Neural cell (in vitro differentiated cells): ENCODE data around the gene WDR70. TPM values are rescaled to one million over a fixed set of nuclear protein-coding genes. Genes with fewer than 3 reads are reported as not detected.
"Not testable (repeated sequence)": the region's sequence is repeated elsewhere in the genome, so short reads cannot be mapped to it uniquely, and the experiment has no call there.

Experiments
- H2AFZ ChIP-seq: fragments of 200-600, 300-800 bp; sonication (generic), shearing (Covaris generic); 2 replicates; pipeline ENCODE4 v1.6.0; 2014; ENCODE audit warnings: low read depth, mild to moderate bottlenecking, antibody characterized with exemption, low read length, moderate library complexity
- H3F3A ChIP-seq: fragments of 200-600 bp; shearing (Covaris generic); 2 replicates; pipeline ENCODE4 v1.6.1; 2016; ENCODE audit warnings: mild to moderate bottlenecking, moderate library complexity, mixed read lengths, antibody characterized with exemption, low read length; ENCODE audit not compliant: insufficient read depth, poor library complexity, severe bottlenecking
- H3K27ac ChIP-seq: fragments of 200-600, 300-800 bp; sonication (generic), shearing (Covaris generic); 2 replicates; pipeline ENCODE4 v1.5.1; 2014; ENCODE audit warnings: mild to moderate bottlenecking, low read length, moderate library complexity
- H3K27me3 ChIP-seq: fragments of 300-800, 200-600 bp; sonication (generic), shearing (Covaris generic); 2 replicates; pipeline ENCODE4 v1.6.0; 2014; ENCODE audit warnings: mild to moderate bottlenecking, low read depth, low read length, moderate library complexity; ENCODE audit not compliant: insufficient read depth
- H3K36me3 ChIP-seq: fragments of 300-800, 200-600 bp; sonication (generic), shearing (Covaris generic); 2 replicates; pipeline ENCODE4 v1.5.1; 2014; ENCODE audit warnings: mild to moderate bottlenecking, antibody characterized with exemption, low read length, moderate library complexity; ENCODE audit not compliant: insufficient read depth
- H3K4me2 ChIP-seq: fragments of 300-800, 200-600 bp; sonication (generic), shearing (Covaris generic); 2 replicates; pipeline ENCODE4 v1.6.0; 2014; ENCODE audit warnings: mild to moderate bottlenecking, low read length
- H3K4me3 ChIP-seq: fragments of 300-800, 200-600 bp; sonication (generic), shearing (Covaris generic); 2 replicates; pipeline ENCODE4 v1.5.1; 2014; ENCODE audit warnings: mild to moderate bottlenecking, low read length, moderate library complexity
- H3K79me2 ChIP-seq: fragments of 200-600 bp; shearing (Covaris generic); replicated peaks from 2 replicates; pipeline ENCODE4 v1.6.0; 2014; ENCODE audit warnings: mild to moderate bottlenecking, low read length, moderate library complexity; ENCODE audit not compliant: insufficient read depth
- H3K9ac ChIP-seq: fragments of 300-800, 200-600 bp; sonication (generic), shearing (Covaris generic); 2 replicates; pipeline ENCODE4 v1.6.1; 2016; ENCODE audit warnings: mild to moderate bottlenecking, low read length, mixed read lengths
- H3K9me2 ChIP-seq: fragments of 200-600 bp; shearing (Covaris generic); 2 replicates; pipeline ENCODE4 v1.6.1; 2016; ENCODE audit warnings: mild to moderate bottlenecking, low read length, mixed read lengths; ENCODE audit not compliant: insufficient read depth
- H3K9me3 ChIP-seq: fragments of 200-600, 300-800 bp; sonication (generic), shearing (Covaris generic); 2 replicates; pipeline ENCODE4 v1.6.1; 2016; ENCODE audit warnings: mild to moderate bottlenecking, mixed run types, low read length, moderate library complexity, mixed read lengths
- H4K20me1 ChIP-seq: fragments of 200-600 bp; shearing (Covaris generic); 2 replicates; pipeline ENCODE4 v1.6.1; 2016; ENCODE audit warnings: mild to moderate bottlenecking, mixed run types; ENCODE audit not compliant: insufficient read depth
- CTCF ChIP-seq: fragments of 450-650 bp; IDR thresholded peaks from 2 replicates; pipeline ENCODE4 v1.5.1; 2014; ENCODE audit warnings: antibody characterized with exemption, mild to moderate bottlenecking, moderate library complexity; ENCODE audit not compliant: poor library complexity, severe bottlenecking
- EP300 ChIP-seq: fragments of 450-650 bp; conservative IDR thresholded peaks from 2 replicates; pipeline ENCODE4 v1.6.1; 2014; ENCODE audit warnings: antibody characterized with exemption, mild to moderate bottlenecking, moderate library complexity; ENCODE audit not compliant: poor library complexity, severe bottlenecking
- EZH2 ChIP-seq: fragments of 200-600, 300-800 bp; shearing (Covaris generic), sonication (generic); IDR thresholded peaks from 2 replicates; pipeline ENCODE4 v1.6.1; 2014; ENCODE audit warnings: antibody characterized with exemption, low read length, borderline replicate concordance, mild to moderate bottlenecking; ENCODE audit not compliant: insufficient read depth, poor library complexity, severe bottlenecking
- MXI1 ChIP-seq: fragments of 450-650 bp; conservative IDR thresholded peaks from 2 replicates; pipeline ENCODE4 v1.6.1; 2014; ENCODE audit warnings: antibody characterized with exemption, mild to moderate bottlenecking; ENCODE audit not compliant: poor library complexity, severe bottlenecking
- POLR2AphosphoS5 ChIP-seq: IDR thresholded peaks from 2 replicates; pipeline ENCODE4 v1.6.1; 2012
- RAD21 ChIP-seq: fragments of 450-650 bp; conservative IDR thresholded peaks from 2 replicates; pipeline ENCODE4 v1.6.1; 2014; ENCODE audit warnings: antibody characterized with exemption, mild to moderate bottlenecking, moderate library complexity
- REST ChIP-seq: IDR thresholded peaks from 2 replicates; pipeline ENCODE4 v1.6.1; 2012; ENCODE audit warnings: borderline replicate concordance
- SMC3 ChIP-seq: fragments of 450-650 bp; conservative IDR thresholded peaks from 2 replicates; pipeline ENCODE4 v1.6.1; 2014; ENCODE audit warnings: antibody characterized with exemption, mild to moderate bottlenecking, moderate library complexity; ENCODE audit not compliant: poor library complexity
- TAF1 ChIP-seq: IDR thresholded peaks from 2 replicates; pipeline ENCODE4 v1.6.1; 2012; ENCODE audit warnings: low read depth
- polyA plus RNA-seq: library from polyadenylated mRNA; depleted of rRNA; stranded (reverse); fragments of >200 nt; gene quantifications from 2 replicates; pipeline ENCODE4 v1.2.3, GENCODE V29; 2014

WDR70 gene
- polyA plus RNA-seq, 1 donor from 2014 or later = 40.9 TPM

GRCh38 chr5:37582202-37582601 is 203.1 kb downstream of the WDR70 start:
- Histone ChIP-seq H3F3A (no peaks in the 10 kb centered on the region), H3K36me3 (no peaks in the 10 kb centered on the region), H3K9ac (no peak overlapping the region), H3K4me3 (no peak overlapping the region), H3K9me3 (no peaks in the 10 kb centered on the region), H2AFZ (no peak overlapping the region), H4K20me1 (no peaks in the 10 kb centered on the region), H3K4me2 (no peak overlapping the region), H3K79me2 (no peaks in the 10 kb centered on the region), H3K27ac (no peak overlapping the region), H3K9me2 (no peaks in the 10 kb centered on the region), H3K27me3 (no peaks in the 10 kb centered on the region)
- no peak for TF ChIP-seq EP300
- no peak for TF ChIP-seq POLR2AphosphoS5
- no peak for TF ChIP-seq RAD21
- no peak for TF ChIP-seq SMC3
- no peak for TF ChIP-seq EZH2
- no peak for TF ChIP-seq TAF1
- TF ChIP-seq CTCF = no peak
- no peak for TF ChIP-seq MXI1
- no peak for TF ChIP-seq REST

GRCh38 chr5:37593292-37593691 is 214.2 kb downstream of the WDR70 start:
- not testable (repeated sequence) for H3K79me2 ChIP-seq, H2AFZ ChIP-seq, H3K9ac ChIP-seq, H3K36me3 ChIP-seq, H3K27me3 ChIP-seq, H4K20me1 ChIP-seq, H3K27ac ChIP-seq, H3K4me3 ChIP-seq, H3F3A ChIP-seq, H3K4me2 ChIP-seq, H3K9me2 ChIP-seq, H3K9me3 ChIP-seq

- H3K27ac ChIP-seq, H3K27me3 ChIP-seq, H3K36me3 ChIP-seq, H4K20me1 ChIP-seq, H2AFZ ChIP-seq, H3K9ac ChIP-seq, H3K4me2 ChIP-seq, H3K9me3 ChIP-seq, H3K9me2 ChIP-seq, H3K79me2 ChIP-seq, H3F3A ChIP-seq, H3K4me3 ChIP-seq: not testable (repeated sequence)
Measured at GRCh38 chr5:37594864-37595263, 215.7 kb downstream of the WDR70 start.
